HUES48 (cell line): ENCODE measurements around the gene IRF2BPL.
A peak's percentile ranks its signal among the peaks of the same experiment; 100 is the strongest.

Experiments used
- H3K27ac ChIP-seq: one replicate; pipeline ENCODE4 v1.7.0; 2013; ENCODE audit warnings: low read depth, low read length, inconsistent platforms
- H3K27me3 ChIP-seq: 2 replicates; pipeline ENCODE4 v1.6.1; 2013; ENCODE audit warnings: mild to moderate bottlenecking, low read length; ENCODE audit not compliant: control insufficient read depth, insufficient read depth
- H3K36me3 ChIP-seq: 2 replicates; pipeline ENCODE4 v1.6.1; 2013; ENCODE audit warnings: low read length; ENCODE audit not compliant: control insufficient read depth, insufficient read depth
- H3K4me1 ChIP-seq: 2 replicates; pipeline ENCODE4 v1.6.1; 2013; ENCODE audit warnings: mild to moderate bottlenecking, low read length; ENCODE audit not compliant: control insufficient read depth, insufficient read depth
- H3K4me3 ChIP-seq: 2 replicates; pipeline ENCODE4 v1.5.1; 2013; ENCODE audit warnings: mild to moderate bottlenecking, low read depth, low read length
- H3K9ac ChIP-seq: 2 replicates; pipeline ENCODE4 v1.6.1; 2013; ENCODE audit warnings: mild to moderate bottlenecking, low read depth, low read length, moderate library complexity
- H3K9me3 ChIP-seq: 2 replicates; pipeline ENCODE4 v1.6.1; 2013; ENCODE audit warnings: low read length; ENCODE audit not compliant: control insufficient read depth, insufficient read depth

IRF2BPL gene

GRCh38 chr14:77053046-77053841 lies 24.7 kb upstream of the IRF2BPL start:
- Histone ChIP-seq H3K9ac (no peak overlapping the region), H3K4me3 (no peak overlapping the region), H3K27ac (no peak overlapping the region), H3K27me3 (no peaks in the 10 kb centered on the region), H3K4me1 (peaks cover 6% of the 10 kb centered on the region; the same call in 1 of the 2 replicates), H3K9me3 (0 out of 2 replicates have a peak, but pooled peaks cover 2% of the 10 kb centered on the region), H3K36me3 (no peaks in the 10 kb centered on the region)

GRCh38 chr14:77052281-77053044 lies 24.0 kb upstream of the IRF2BPL start:
- H3K27ac ChIP-seq: no peak overlapping the region
- H3K36me3 ChIP-seq: no peaks in the 10 kb centered on the region
- H3K9ac ChIP-seq: no peak overlapping the region
- no peaks in the 10 kb centered on the region for H3K27me3 ChIP-seq
- H3K4me3 ChIP-seq: no peak overlapping the region
- peaks cover 6% of the 10 kb centered on the region; the same call in 1 of the 2 replicates for H3K4me1 ChIP-seq
- H3K9me3 ChIP-seq: 0 out of 2 replicates have a peak, but pooled peaks cover 2% of the 10 kb centered on the region

GRCh38 chr14:77051116-77051515 lies 22.6 kb upstream of the IRF2BPL start:
- H3K9me3 ChIP-seq: 0 out of 2 replicates have a peak, but pooled peaks cover 2% of the 10 kb centered on the region
- H3K27me3 ChIP-seq: no peaks in the 10 kb centered on the region
- H3K9ac ChIP-seq: no peak overlapping the region
- no peak overlapping the region for H3K27ac ChIP-seq
- no peaks in the 10 kb centered on the region for H3K36me3 ChIP-seq
- H3K4me3 ChIP-seq: no peak overlapping the region
- H3K4me1 ChIP-seq: peaks cover 6% of the 10 kb centered on the region; the same call in 1 of the 2 replicates

- no peaks in the 10 kb centered on the region for H3K27me3 ChIP-seq
- H3K9me3 ChIP-seq: no peaks in the 10 kb centered on the region
- peaks cover 35% of the 10 kb centered on the region for H3K4me1 ChIP-seq
- H3K27ac ChIP-seq: no peak overlapping the region
- H3K36me3 ChIP-seq: no peaks in the 10 kb centered on the region
- H3K9ac ChIP-seq: no peak overlapping the region
- no peak overlapping the region for H3K4me3 ChIP-seq
Observed at GRCh38 chr14:77046721-77047120, 18.2 kb upstream of the IRF2BPL start.

GRCh38 chr14:77045238-77046162 lies 17.0 kb upstream of the IRF2BPL start:
- peaks cover 47% of the 10 kb centered on the region for H3K4me1 ChIP-seq
- no peaks in the 10 kb centered on the region for H3K27me3 ChIP-seq
- H3K27ac ChIP-seq: no peak overlapping the region
- H3K9ac ChIP-seq: no peak overlapping the region
- no peaks in the 10 kb centered on the region for H3K9me3 ChIP-seq
- H3K36me3 ChIP-seq: no peaks in the 10 kb centered on the region
- no peak overlapping the region for H3K4me3 ChIP-seq

GRCh38 chr14:77044783-77045237 lies 16.3 kb upstream of the IRF2BPL start:
- no peaks in the 10 kb centered on the region for H3K36me3 ChIP-seq
- peaks cover 52% of the 10 kb centered on the region for H3K4me1 ChIP-seq
- H3K27ac ChIP-seq: peak overlapping the region; percentile 16
- no peak overlapping the region for H3K9ac ChIP-seq
- no peaks in the 10 kb centered on the region for H3K27me3 ChIP-seq
- no peaks in the 10 kb centered on the region for H3K9me3 ChIP-seq
- H3K4me3 ChIP-seq: no peak overlapping the region

- Histone ChIP-seq H3K4me3 (no peak overlapping the region), H3K27me3 (no peaks in the 10 kb centered on the region), H3K27ac (peak overlapping the region; percentile 16), H3K4me1 (peaks cover 60% of the 10 kb centered on the region), H3K9me3 (no peaks in the 10 kb centered on the region), H3K9ac (no peak overlapping the region), H3K36me3 (no peaks in the 10 kb centered on the region)
Observed at GRCh38 chr14:77043984-77044485, 15.5 kb upstream of the IRF2BPL start.

GRCh38 chr14:77043177-77043983 lies 14.9 kb upstream of the IRF2BPL start:
- no peak overlapping the region for H3K9ac ChIP-seq
- peak overlapping the region; percentile 8 for H3K27ac ChIP-seq
- peaks cover 66% of the 10 kb centered on the region for H3K4me1 ChIP-seq
- H3K27me3 ChIP-seq: no peaks in the 10 kb centered on the region; the same call in 1 of the 2 replicates
- H3K36me3 ChIP-seq: no peaks in the 10 kb centered on the region
- no peaks in the 10 kb centered on the region for H3K9me3 ChIP-seq
- no peak overlapping the region for H3K4me3 ChIP-seq

- peaks cover 5% of the 10 kb centered on the region for H3K27me3 ChIP-seq
- no peak overlapping the region for H3K9ac ChIP-seq
- H3K4me3 ChIP-seq: no peak overlapping the region
- H3K36me3 ChIP-seq: no peaks in the 10 kb centered on the region
- peaks cover 79% of the 10 kb centered on the region for H3K4me1 ChIP-seq
- H3K27ac ChIP-seq: peak overlapping the region; percentile 80
- H3K9me3 ChIP-seq: no peaks in the 10 kb centered on the region
Observed at GRCh38 chr14:77041881-77042545, 13.5 kb upstream of the IRF2BPL start.
